Posterior vena cava (tissue), 2 donors: ENCODE measurements around the gene GAGE13. TPM values are rescaled to one million over a fixed set of nuclear protein-coding genes. Genes with fewer than 3 reads are reported as not detected.
"Not testable (repeated sequence)": the region's sequence is repeated elsewhere in the genome, so short reads cannot be mapped to it uniquely, and the experiment has no call there.

Experiments
- DNase-seq: peaks from one replicate; pipeline ENCODE4 v3.0.0-alpha.2; 2020; ENCODE audit warnings: low spot score
- intact Hi-C, 2 donors: fragments of 100-400 bp; cut with DNase I; formaldehyde crosslinking; loops; one replicate each; pipeline versions ENCODE4 v1.14.1 to v1.14.2; 2022 to 2023
- total RNA-seq, 2 donors: library from RNA; stranded (reverse); fragmentation: NEBNext Ultra II Directional; extraction: Animal tissue kit (Norgen Biotek cat#: 25700); gene quantifications; one replicate each; pipeline ENCODE4 v1.2.1, GENCODE V29; 2021
- donor health status: DM: yes; HTN: yes; CAD: no.
- donor health status: DM: yes; HTN: yes; CAD: no.

The GAGE13 gene
- total RNA-seq, 2 donors from 2014 or later = not detected

DNA sequence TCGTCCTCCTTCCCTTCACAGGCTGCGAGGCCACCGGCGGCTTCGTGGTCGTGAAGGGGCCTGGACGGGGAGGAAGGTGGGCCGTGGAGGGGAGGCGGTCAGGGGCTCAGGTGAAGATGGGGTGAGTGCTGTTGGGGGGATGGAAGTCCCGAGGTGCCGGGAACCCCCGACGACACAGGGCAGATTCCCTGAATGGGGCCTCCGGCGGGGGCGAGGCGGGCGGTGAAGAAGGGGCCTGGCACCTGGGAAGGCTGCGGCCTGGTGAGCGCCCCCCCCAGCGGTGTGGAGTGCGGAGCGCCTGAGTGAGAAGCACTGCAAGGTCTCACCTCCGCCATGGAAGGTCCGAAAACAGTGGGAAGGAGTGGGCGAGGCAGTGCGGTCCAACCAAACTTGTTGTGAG is 9.1 kb upstream of the GAGE13 start:
- intact Hi-C loops, DNase-seq: not testable (repeated sequence)

- DNase-seq, intact Hi-C loops: not testable (repeated sequence)
Observed at GRCh38 chrX:49323735-49324134, 7.6 kb upstream of the GAGE13 start.

DNA sequence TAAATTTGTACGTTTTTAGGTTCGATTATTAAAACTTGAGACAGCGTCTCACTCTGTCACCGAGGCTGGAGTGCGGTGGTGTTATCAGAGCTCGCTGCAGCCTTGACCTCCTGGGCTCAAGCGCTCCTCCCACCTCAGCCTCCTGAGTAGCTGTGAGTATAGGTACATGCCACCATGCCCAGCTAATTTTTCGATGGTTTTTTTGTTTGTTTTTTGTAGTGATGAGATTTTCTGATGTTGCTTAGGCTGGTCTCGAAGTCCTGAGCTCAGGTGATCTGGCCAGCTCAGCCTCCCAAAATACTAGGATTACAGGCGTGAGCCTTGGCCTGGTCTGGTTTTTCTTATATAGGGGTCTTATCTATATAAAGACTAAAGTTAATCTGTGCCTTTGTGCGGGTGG is 961 bp upstream of the GAGE13 start:
- intact Hi-C loops, DNase-seq: not testable (repeated sequence)

DNA sequence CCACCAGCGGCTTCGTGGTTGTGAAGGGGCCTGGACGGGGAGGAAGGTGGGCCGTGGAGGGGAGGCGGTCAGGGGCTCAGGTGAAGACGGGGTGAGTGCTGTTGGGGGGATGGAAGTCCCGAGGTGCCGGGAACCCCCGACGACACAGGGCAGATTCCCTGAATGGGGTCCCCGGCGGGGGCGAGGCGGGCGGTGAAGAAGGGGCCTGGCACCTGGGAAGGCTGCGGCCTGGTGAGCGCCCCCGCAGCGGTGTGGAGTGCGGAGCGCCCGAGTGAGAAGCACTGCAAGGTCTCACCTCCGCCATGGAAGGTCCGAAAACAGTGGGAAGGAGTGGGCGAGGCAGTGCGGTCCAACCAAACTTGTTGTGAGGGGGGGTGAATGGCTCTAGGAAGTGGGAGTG is 459 bp downstream of the GAGE13 start:
- intact Hi-C loops = not testable (repeated sequence)
- DNase-seq = peak; percentile 89

DNA sequence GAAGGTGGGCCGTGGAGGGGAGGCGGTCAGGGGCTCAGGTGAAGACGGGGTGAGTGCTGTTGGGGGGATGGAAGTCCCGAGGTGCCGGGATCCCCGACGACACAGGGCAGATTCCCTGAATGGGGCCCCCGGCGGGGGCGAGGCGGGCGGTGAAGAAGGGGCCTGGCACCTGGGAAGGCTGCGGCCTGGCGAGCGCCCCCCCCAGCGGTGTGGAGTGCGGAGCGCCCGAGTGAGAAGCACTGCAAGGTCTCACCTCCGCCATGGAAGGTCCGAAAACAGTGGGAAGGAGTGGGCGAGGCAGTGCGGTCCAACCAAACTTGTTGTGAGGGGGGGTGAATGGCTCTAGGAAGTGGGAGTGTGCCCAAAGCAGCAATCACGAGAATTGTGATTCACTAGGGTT is 10.1 kb downstream of the GAGE13 start:
- intact Hi-C loops = not testable (repeated sequence)
- DNase-seq = peak; percentile 81

DNA sequence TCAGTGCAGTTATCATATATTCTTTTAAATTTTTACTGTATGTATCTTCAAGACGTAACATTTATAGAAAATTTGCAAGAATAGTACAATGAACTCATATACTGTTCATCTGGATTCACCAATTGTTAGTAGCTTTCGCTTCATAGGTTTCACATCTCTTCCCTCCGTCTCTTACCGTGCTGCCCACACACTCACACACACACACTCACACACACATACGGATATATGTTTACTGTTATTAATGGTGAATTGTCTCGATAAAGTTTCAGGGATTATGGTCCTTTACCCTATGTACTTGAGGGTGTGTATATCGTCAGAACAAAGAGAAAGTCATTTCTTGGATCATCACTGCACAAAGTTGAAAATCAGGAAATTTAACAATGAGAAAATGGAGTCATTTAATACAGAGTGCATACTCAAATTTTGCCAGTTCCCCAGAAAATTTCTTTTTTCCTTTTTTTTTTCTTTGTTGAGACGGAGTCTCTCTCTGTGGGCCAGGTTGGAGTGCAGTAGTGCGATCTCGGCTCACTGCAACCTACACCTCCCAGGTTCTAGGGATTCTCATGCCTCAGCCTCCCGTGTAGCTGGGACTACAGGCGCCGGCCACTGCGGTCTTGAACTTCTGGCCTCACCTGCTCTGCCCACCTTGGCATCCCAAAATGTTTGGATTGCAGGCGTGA is 13.3 kb downstream of the GAGE13 start:
- intact Hi-C loops, DNase-seq: not testable (repeated sequence)

DNA sequence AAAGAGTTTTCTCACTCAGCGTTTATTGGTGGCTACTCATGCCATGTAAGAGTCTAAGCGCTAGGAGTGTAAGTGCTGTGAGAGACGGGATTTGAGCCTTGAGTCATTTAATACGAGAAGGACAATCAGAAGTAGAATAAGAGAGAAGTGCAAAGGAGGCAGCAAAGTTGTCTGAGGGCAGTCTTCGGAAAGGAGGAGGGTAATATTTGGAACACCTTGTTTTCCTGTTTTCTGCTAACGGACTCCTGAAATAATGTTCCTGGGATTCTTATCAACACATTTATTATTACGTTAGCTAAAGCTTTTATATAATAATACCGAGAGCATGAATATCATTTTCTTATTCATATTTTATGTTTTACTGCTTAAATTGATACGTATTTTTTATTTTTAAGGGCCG is 14.0 kb downstream of the GAGE13 start:
- intact Hi-C loops, DNase-seq: not testable (repeated sequence)

DNA sequence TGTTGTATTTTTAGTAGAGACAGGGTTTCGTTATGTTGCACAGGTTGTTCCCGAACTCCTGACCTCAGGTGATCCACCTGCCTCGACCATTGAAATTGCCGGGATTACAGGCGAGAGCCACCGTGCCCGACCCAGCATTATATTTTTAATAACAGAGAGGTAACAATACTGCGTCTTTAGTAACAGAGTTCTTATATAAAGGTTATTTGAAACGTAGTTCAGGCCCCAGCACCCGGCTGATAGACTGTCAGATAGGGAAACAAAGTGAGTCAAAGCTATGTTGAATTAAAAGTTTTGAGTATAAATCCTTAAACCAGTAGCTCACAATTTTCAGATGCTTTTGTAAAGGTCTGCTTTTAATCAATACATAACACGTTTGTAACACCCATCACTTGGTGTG is 14.8 kb downstream of the GAGE13 start:
- DNase-seq = not testable (repeated sequence)

More for the DNA sequence above, 14.8 kb downstream of the GAGE13 start:
- intact Hi-C loops = not testable (repeated sequence)

Other genes with a start within 250 kb of the GAGE13 start
- 10 to 100 TPM; 12.9 to 15.9 TPM for gene GPKOW, start 207.8 kb upstream of the GAGE13 start, total RNA-seq
- gene MAGIX, start 168.8 kb upstream of the GAGE13 start, total RNA-seq = 1 to 10 TPM; 1.3 to 2.8 TPM
- 100 to 1,000 TPM; 187 to 238 TPM for gene PLP2, start 159.7 kb upstream of the GAGE13 start, total RNA-seq
- 1 to 10 TPM; 7.3 to 8.0 TPM for gene PRICKLE3, start 145.2 kb upstream of the GAGE13 start, total RNA-seq
- gene SYP, start 131.4 kb upstream of the GAGE13 start, total RNA-seq = 1 to 10 TPM; 1.1 to 1.5 TPM
- gene CACNA1F, start 98.2 kb upstream of the GAGE13 start, total RNA-seq = under 1 TPM; 0.09 to 0.10 TPM
- 10 to 100 TPM in 1 of 2 donors, 1 to 10 TPM in 1; 9.9 to 10.4 TPM for gene CCDC22, start 96.1 kb upstream of the GAGE13 start, total RNA-seq
- under 1 TPM in 1 of 2 donors, not detected in 1; 0.10 TPM for gene FOXP3, start 66.9 kb upstream of the GAGE13 start, total RNA-seq
- gene PPP1R3F, start 61.8 kb upstream of the GAGE13 start, total RNA-seq = 1 to 10 TPM; 5.2 to 5.4 TPM
- not detected for gene GAGE10, start 27.9 kb upstream of the GAGE13 start, total RNA-seq
- not detected for gene GAGE12J, start 9.5 kb upstream of the GAGE13 start, total RNA-seq
- gene GAGE12C, start 200.6 kb downstream of the GAGE13 start, total RNA-seq = not detected
- not detected for gene GAGE12D, start 210.2 kb downstream of the GAGE13 start, total RNA-seq
- not detected for gene GAGE12E, start 219.7 kb downstream of the GAGE13 start, total RNA-seq
- gene GAGE12F, start 229.3 kb downstream of the GAGE13 start, total RNA-seq = not detected
- gene GAGE12G, start 238.8 kb downstream of the GAGE13 start, total RNA-seq = not detected
- gene GAGE12H, start 248.4 kb downstream of the GAGE13 start, total RNA-seq = not detected